ENCODE data around the gene NUDT4. TPM values are rescaled to one million over a fixed set of nuclear protein-coding genes. Genes with fewer than 3 reads are reported as not detected.

The NUDT4 gene
- total RNA-seq, 1 experiment from 2014 or later, result 30.2 TPM

DNA sequence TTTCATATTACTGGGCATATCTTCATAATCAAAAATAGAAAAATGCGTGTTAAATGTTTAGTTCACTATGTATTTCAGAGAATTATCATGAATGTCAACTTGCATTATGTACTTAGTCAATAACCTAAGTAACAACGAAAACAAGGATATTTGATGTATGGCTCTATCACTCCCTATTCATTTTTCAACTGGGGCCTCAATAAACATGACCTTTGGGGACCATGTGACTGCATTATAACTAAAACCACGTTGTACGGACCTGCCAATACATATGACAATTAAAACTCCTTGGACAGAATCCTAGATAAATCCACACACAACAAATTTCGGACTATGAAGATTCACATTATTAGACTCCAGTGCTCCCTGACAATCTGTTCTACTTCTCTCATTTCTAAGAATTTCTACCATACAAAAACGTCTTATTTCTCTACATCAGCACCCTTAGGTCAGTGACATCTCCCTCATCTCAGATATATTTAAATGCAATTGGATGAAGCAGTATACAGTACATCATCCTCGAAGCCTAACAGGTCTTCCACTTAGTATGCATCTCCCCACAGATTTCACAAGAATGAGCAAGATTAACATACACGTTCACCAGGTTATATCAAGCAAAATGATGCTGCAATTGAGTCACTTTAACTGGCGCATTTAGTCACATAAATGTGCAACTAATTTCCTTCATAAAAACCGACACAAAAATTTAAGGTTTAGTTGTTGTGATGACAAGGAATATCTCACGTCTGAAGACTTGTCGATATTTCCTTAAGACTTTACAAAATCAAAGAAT is 62.5 kb downstream of the NUDT4 start:
- CTCF ChIA-PET, result no interaction called here
- H2AFZ ChIP-seq (ENCODE audit: low read length), result no peak overlapping the region
- H4K20me1 ChIP-seq (ENCODE audit: low read length), result peaks cover 58% of the 10 kb centered on the region
- H3K79me2 ChIP-seq (ENCODE audit: low read length), result peaks cover 65% of the 10 kb centered on the region
- peaks cover 39% of the 10 kb centered on the region for H3K4me1 ChIP-seq (ENCODE audit: insufficient read depth, low read length)
- no peak for ATAC-seq
- peak overlapping the region; percentile 86 for H3K4me3 ChIP-seq (ENCODE audit: low read length)
- H3K9me3 ChIP-seq (ENCODE audit: low read length), result no peaks in the 10 kb centered on the region
- no peaks in the 10 kb centered on the region for H3K27me3 ChIP-seq (ENCODE audit: low read length)
- POLR2A ChIA-PET (ENCODE audit: unreplicated experiment), result no interaction called here
- intact Hi-C loops (cut with micrococcal nuclease), result loop anchor here (10.0 kb wide), 1 partner anchor 665 kb away; no protein-coding TSS in a partner anchor
- TF ChIP-seq EZH2 (IDR thresholded peaks at IDR 0.05; ENCODE audit: low read length, unreplicated experiment), result no peak
- TF ChIP-seq EZH2phosphoT487 (IDR thresholded peaks at IDR 0.05; ENCODE audit: borderline replicate concordance, low read length), result no peak
- TF ChIP-seq, protein P1, sequence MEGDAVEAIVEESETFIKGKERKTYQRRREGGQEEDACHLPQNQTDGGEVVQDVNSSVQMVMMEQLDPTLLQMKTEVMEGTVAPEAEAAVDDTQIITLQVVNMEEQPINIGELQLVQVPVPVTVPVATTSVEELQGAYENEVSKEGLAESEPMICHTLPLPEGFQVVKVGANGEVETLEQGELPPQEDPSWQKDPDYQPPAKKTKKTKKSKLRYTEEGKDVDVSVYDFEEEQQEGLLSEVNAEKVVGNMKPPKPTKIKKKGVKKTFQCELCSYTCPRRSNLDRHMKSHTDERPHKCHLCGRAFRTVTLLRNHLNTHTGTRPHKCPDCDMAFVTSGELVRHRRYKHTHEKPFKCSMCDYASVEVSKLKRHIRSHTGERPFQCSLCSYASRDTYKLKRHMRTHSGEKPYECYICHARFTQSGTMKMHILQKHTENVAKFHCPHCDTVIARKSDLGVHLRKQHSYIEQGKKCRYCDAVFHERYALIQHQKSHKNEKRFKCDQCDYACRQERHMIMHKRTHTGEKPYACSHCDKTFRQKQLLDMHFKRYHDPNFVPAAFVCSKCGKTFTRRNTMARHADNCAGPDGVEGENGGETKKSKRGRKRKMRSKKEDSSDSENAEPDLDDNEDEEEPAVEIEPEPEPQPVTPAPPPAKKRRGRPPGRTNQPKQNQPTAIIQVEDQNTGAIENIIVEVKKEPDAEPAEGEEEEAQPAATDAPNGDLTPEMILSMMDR (conservative IDR thresholded peaks at IDR 0.05; ENCODE audit: low read depth, low read length), result no peak
- H3K4me2 ChIP-seq (ENCODE audit: low read length), result peak overlapping the region; percentile 91
- no peaks in the 10 kb centered on the region for H3K36me3 ChIP-seq (ENCODE audit: low read depth, low read length)
- no peaks in the 10 kb centered on the region for H3F3A ChIP-seq (ENCODE audit: low read length, unreplicated experiment)
- DNase-seq, result peak; percentile 32
- BruUV-seq (replicated peaks), result TSS peak; percentile 52
- H3K9me2 ChIP-seq (replicated peaks; ENCODE audit: low read length), result no peaks in the 10 kb centered on the region
- no peak overlapping the region for H3K27ac ChIP-seq (ENCODE audit: low read length)
- H3K9ac ChIP-seq (ENCODE audit: low read length), result peak overlapping the region; percentile 95

DNA sequence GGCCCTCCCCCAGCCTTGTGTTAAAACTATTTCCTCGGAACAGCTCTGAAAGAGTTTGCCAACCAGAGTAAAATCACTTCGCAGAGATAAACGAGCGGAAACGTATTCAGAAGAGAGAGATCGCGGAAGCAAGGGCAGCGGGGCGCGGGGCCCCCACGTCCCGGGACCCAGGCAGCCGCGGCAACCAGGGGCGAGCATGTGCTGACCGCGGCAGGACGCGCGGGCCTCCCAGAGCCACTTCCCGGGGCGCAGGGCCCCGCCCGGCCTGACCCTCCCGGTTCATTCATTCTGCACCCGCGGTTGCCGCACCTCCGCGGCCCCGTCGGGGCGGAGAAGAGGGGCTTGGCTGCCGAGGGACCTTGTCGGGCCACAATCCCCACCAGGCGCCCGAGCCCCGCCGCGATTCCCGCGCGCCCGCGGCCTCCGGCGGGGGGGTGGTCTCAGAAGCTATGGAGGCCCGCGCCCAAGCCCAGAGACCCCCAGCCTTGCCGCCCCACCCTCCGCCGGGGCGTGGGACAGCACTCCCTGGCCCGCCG is 63.4 kb downstream of the NUDT4 start:
- Histone ChIP-seq H3K27ac (ENCODE audit: low read length) (peak overlapping the region; percentile 68), H2AFZ (ENCODE audit: low read length) (peak overlapping the region; percentile 71; the same call in 1 of the 2 replicates), H3K4me1 (ENCODE audit: insufficient read depth, low read length) (peaks cover 34% of the 10 kb centered on the region), H3F3A (ENCODE audit: low read length, unreplicated experiment) (no peaks in the 10 kb centered on the region), H3K4me3 (ENCODE audit: low read length) (peak overlapping the region; percentile 86), H3K9ac (ENCODE audit: low read length) (peak overlapping the region; percentile 95), H3K79me2 (ENCODE audit: low read length) (peaks cover 56% of the 10 kb centered on the region), H3K36me3 (ENCODE audit: low read depth, low read length) (no peaks in the 10 kb centered on the region), H3K9me2 (replicated peaks; ENCODE audit: low read length) (no peaks in the 10 kb centered on the region), H4K20me1 (ENCODE audit: low read length) (peaks cover 49% of the 10 kb centered on the region), H3K4me2 (ENCODE audit: low read length) (peak overlapping the region; percentile 91), H3K9me3 (ENCODE audit: low read length) (no peaks in the 10 kb centered on the region), H3K27me3 (ENCODE audit: low read length) (no peaks in the 10 kb centered on the region)
- TF ChIP-seq, protein P1 (conservative IDR thresholded peaks at IDR 0.05; ENCODE audit: low read depth, low read length), result no peak
- TF ChIP-seq EZH2phosphoT487 (IDR thresholded peaks at IDR 0.05; ENCODE audit: borderline replicate concordance, low read length) (no peak), EZH2 (IDR thresholded peaks at IDR 0.05; ENCODE audit: low read length, unreplicated experiment) (no peak)
- POLR2A ChIA-PET (ENCODE audit: unreplicated experiment), result interaction anchor here (0.6 kb wide), 1 partner anchor 1400 kb away, joined by 3 read pairs; no protein-coding TSS in a partner anchor
- BruUV-seq (replicated peaks), result no TSS peak
- CTCF ChIA-PET, result no interaction called here
- intact Hi-C loops (cut with micrococcal nuclease), result loop anchor here (10.0 kb wide), 1 partner anchor 664 kb away; no protein-coding TSS in a partner anchor
- ATAC-seq, result peak; percentile 10; the same call in 1 of the 2 replicates
- DNase-seq, result peak; percentile 12

All from PC-3 (cell line).